SK-N-MC (cell line): ENCODE results near the gene CLEC19A.

Source experiments
- DNase-seq: peaks from one replicate; pipeline ENCODE4 v3.0.0-alpha.2; 2011; ENCODE audit warnings: low read depth, low spot score
- H3K27ac ChIP-seq: fragments of 200-600 bp; sonication (generic); 2 replicates; pipeline ENCODE4 v1.5.1; 2016; ENCODE audit warnings: mixed run types
- H3K36me3 ChIP-seq: fragments of 200-600 bp; sonication (generic); 2 replicates; pipeline ENCODE4 v1.6.1; 2017; ENCODE audit warnings: antibody characterized with exemption, low read length, mixed read lengths; ENCODE audit not compliant: insufficient read depth
- H3K4me3 ChIP-seq: fragments of 200-600 bp; sonication (generic); 2 replicates; pipeline ENCODE4 v1.5.1; 2016
- H3K9ac ChIP-seq: fragments of 200-600 bp; sonication (generic); 2 replicates; pipeline ENCODE4 v1.8.0; 2017; ENCODE audit warnings: mixed run types, mixed read lengths; ENCODE audit not compliant: insufficient read length
- H3K9me3 ChIP-seq: fragments of 200-600 bp; sonication (generic); 2 replicates; pipeline ENCODE4 v1.6.1; 2017; ENCODE audit warnings: low read depth, mild to moderate bottlenecking, antibody characterized with exemption, low read length, moderate library complexity, mixed read lengths
- EZH2 ChIP-seq: fragments of 200-600 bp; sonication (generic); IDR thresholded peaks from one replicate; pipeline ENCODE4 v1.6.1; 2017; ENCODE audit warnings: antibody characterized with exemption
- FOXP2 ChIP-seq: optimal IDR thresholded peaks from 2 replicates; pipeline ENCODE3; 2011; ENCODE audit warnings: mild to moderate bottlenecking, moderate library complexity; ENCODE audit not compliant: insufficient read depth; ENCODE audit errors: extremely low read length, control extremely low read depth
- POLR2AphosphoS5 ChIP-seq: IDR thresholded peaks from 2 replicates; pipeline ENCODE4 v1.6.1; 2012; ENCODE audit warnings: mild to moderate bottlenecking, low read depth, low read length, borderline replicate concordance

CLEC19A gene

GRCh38 chr16:19288872-19289799 lies 3.6 kb downstream of the CLEC19A start:
- DNase-seq: no peak
- Histone ChIP-seq H3K36me3 (no peaks in the 10 kb centered on the region), H3K9ac (no peak overlapping the region), H3K4me3 (no peak overlapping the region), H3K27ac (no peak overlapping the region), H3K9me3 (no peaks in the 10 kb centered on the region)
- TF ChIP-seq POLR2AphosphoS5 (no peak), FOXP2 (no peak), EZH2 (no peak)

GRCh38 chr16:19289811-19290485 lies 4.4 kb downstream of the CLEC19A start:
- H3K36me3 ChIP-seq: no peaks in the 10 kb centered on the region
- no peak for TF ChIP-seq FOXP2
- no peak overlapping the region for H3K27ac ChIP-seq
- no peaks in the 10 kb centered on the region for H3K9me3 ChIP-seq
- H3K4me3 ChIP-seq: no peak overlapping the region
- no peak for DNase-seq
- H3K9ac ChIP-seq: no peak overlapping the region

GRCh38 chr16:19290860-19291259 lies 5.3 kb downstream of the CLEC19A start:
- no peaks in the 10 kb centered on the region for H3K36me3 ChIP-seq
- no peak overlapping the region for H3K9ac ChIP-seq
- no peak overlapping the region for H3K27ac ChIP-seq
- H3K9me3 ChIP-seq: no peaks in the 10 kb centered on the region
- no peak for DNase-seq
- no peak for TF ChIP-seq EZH2
- no peak for TF ChIP-seq POLR2AphosphoS5
- TF ChIP-seq FOXP2: no peak
- no peak overlapping the region for H3K4me3 ChIP-seq

GRCh38 chr16:19291475-19291874 lies 5.9 kb downstream of the CLEC19A start:
- no peak for TF ChIP-seq EZH2
- TF ChIP-seq POLR2AphosphoS5: no peak
- TF ChIP-seq FOXP2: no peak
- Histone ChIP-seq H3K36me3 (no peaks in the 10 kb centered on the region), H3K27ac (no peak overlapping the region), H3K4me3 (no peak overlapping the region), H3K9ac (no peak overlapping the region), H3K9me3 (no peaks in the 10 kb centered on the region)
- no peak for DNase-seq

- no peaks in the 10 kb centered on the region for H3K36me3 ChIP-seq
- H3K9ac ChIP-seq: no peak overlapping the region
Measured at GRCh38 chr16:19292186-19292585, 6.7 kb downstream of the CLEC19A start.

GRCh38 chr16:19294156-19294649 lies 8.7 kb downstream of the CLEC19A start:
- H3K27ac ChIP-seq: no peak overlapping the region
- no peaks in the 10 kb centered on the region for H3K36me3 ChIP-seq
- H3K4me3 ChIP-seq: no peak overlapping the region
- no peak for DNase-seq
- TF ChIP-seq EZH2 (no peak), POLR2AphosphoS5 (no peak), FOXP2 (no peak)
- H3K9me3 ChIP-seq: no peaks in the 10 kb centered on the region
- no peak overlapping the region for H3K9ac ChIP-seq

More at GRCh38 chr16:19292186-19292585, 6.7 kb downstream of the CLEC19A start:
- TF ChIP-seq POLR2AphosphoS5 (no peak), EZH2 (no peak), FOXP2 (no peak)
- no peak for DNase-seq
- H3K9me3 ChIP-seq: no peaks in the 10 kb centered on the region
- H3K4me3 ChIP-seq: no peak overlapping the region
- no peak overlapping the region for H3K27ac ChIP-seq

- DNase-seq: no peak
- H3K27ac ChIP-seq: no peak overlapping the region
- no peaks in the 10 kb centered on the region for H3K36me3 ChIP-seq
- no peaks in the 10 kb centered on the region for H3K9me3 ChIP-seq
- H3K9ac ChIP-seq: no peak overlapping the region
- no peak overlapping the region for H3K4me3 ChIP-seq
- TF ChIP-seq POLR2AphosphoS5 (no peak), EZH2 (no peak), FOXP2 (no peak)
Measured at GRCh38 chr16:19295393-19295792, 9.9 kb downstream of the CLEC19A start.

GRCh38 chr16:19297454-19297853 lies 11.9 kb downstream of the CLEC19A start:
- H3K9ac ChIP-seq: no peak overlapping the region
- H3K4me3 ChIP-seq: no peak overlapping the region
- DNase-seq: no peak
- H3K9me3 ChIP-seq: no peaks in the 10 kb centered on the region
- TF ChIP-seq POLR2AphosphoS5 (no peak), FOXP2 (no peak), EZH2 (no peak)
- no peak overlapping the region for H3K27ac ChIP-seq
- H3K36me3 ChIP-seq: no peaks in the 10 kb centered on the region
